ENCODE data around the gene LHX6.
A peak's percentile ranks its signal among the peaks of the same experiment; 100 is the strongest.

DNA sequence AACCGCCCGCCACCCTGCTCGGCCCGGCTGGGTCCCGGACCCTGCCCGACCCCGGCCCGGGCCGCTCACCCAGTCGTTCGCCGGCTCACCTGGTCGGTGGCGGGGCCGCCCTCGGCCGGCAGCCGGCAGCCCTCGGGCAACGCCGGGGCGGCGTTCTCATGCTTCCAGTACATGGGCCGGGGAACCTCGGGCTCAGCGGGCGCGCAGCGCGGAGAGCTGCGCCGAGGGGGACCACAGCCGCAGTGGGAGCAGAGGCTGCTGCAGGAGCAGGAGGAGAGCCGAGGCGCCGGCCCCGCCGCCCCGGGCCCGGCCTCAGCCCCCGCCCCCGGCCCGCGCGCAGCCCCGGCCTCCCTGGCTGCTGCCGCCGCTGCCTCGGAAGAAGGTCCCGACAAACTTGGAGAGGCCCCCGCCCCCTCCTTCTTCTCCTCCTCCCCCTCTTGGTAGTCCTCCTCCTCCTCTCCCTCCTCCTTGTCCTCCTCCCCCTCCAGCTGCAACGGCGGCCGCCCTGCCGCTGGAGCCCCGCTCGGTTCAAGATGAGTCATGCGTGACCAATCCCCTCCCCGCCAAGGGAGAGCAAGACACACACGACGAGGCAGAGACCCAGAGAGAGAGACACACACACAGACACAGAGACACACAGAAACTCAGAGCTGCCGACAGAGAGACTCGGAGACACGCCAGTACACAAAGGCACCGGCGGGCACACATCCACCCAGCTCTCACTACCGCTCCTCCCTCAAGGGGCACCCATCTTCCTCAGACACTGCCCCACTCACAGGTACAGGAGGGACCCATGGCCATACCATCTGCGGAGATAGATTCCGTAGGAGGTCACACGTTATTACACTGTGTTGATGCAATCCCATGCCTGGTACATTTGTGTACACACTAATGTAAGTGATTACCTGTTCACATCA lies at the start of gene LHX6:
- TF ChIP-seq, protein P1, sequence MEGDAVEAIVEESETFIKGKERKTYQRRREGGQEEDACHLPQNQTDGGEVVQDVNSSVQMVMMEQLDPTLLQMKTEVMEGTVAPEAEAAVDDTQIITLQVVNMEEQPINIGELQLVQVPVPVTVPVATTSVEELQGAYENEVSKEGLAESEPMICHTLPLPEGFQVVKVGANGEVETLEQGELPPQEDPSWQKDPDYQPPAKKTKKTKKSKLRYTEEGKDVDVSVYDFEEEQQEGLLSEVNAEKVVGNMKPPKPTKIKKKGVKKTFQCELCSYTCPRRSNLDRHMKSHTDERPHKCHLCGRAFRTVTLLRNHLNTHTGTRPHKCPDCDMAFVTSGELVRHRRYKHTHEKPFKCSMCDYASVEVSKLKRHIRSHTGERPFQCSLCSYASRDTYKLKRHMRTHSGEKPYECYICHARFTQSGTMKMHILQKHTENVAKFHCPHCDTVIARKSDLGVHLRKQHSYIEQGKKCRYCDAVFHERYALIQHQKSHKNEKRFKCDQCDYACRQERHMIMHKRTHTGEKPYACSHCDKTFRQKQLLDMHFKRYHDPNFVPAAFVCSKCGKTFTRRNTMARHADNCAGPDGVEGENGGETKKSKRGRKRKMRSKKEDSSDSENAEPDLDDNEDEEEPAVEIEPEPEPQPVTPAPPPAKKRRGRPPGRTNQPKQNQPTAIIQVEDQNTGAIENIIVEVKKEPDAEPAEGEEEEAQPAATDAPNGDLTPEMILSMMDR (conservative IDR thresholded peaks at IDR 0.05 in 1 of 2, IDR thresholded peaks at IDR 0.05 in 1 of 2; ENCODE audit: low read depth in 1 of 2, low read length in 2 of 2), result no peak
- TF ChIP-seq EZH2 (IDR thresholded peaks at IDR 0.05; ENCODE audit: low read length, missing control alignments), result peak; percentile 95

Measured in fibroblast of lung (primary cell).